Fibroblast of lung (primary cell): Measurements from ENCODE around the gene OTUD7B.

Source experiments
- CTCF ChIP-seq, 2 donors: IDR thresholded peaks in 1 of 2; conservative IDR thresholded peaks in 1 of 2; 1 replicate in 1 of 2; 2 replicates in 1 of 2; pipeline ENCODE4 v1.5.1; 2011 to 2012; ENCODE audit warnings: low read length in 2 of 2, control low read depth in 1 of 2, inconsistent platforms in 1 of 2, low read depth in 1 of 2, mild to moderate bottlenecking in 1 of 2
- EZH2 ChIP-seq: IDR thresholded peaks from 2 replicates; pipeline ENCODE4 v1.5.1; 2012; ENCODE audit warnings: low read length, control low read depth, mild to moderate bottlenecking; ENCODE audit errors: missing control alignments

- TF ChIP-seq CTCF (conservative IDR thresholded peaks at IDR 0.05 in 1 of 2, IDR thresholded peaks at IDR 0.05 in 1 of 2; ENCODE audit: low read depth in 1 of 2, low read length in 2 of 2), result no peak
- TF ChIP-seq EZH2, result no peak
Observed at GRCh38 chr1:149896575-149896974, 114.0 kb downstream of the OTUD7B start.
